ENCODE results near the gene RAB35. TPM values are rescaled to one million over a fixed set of nuclear protein-coding genes. Genes with fewer than 3 reads are reported as not detected.

The RAB35 gene
- total and polyA plus RNA-seq, 8 donors: 8.1 to 35.4 (median 16.5) TPM

DNA sequence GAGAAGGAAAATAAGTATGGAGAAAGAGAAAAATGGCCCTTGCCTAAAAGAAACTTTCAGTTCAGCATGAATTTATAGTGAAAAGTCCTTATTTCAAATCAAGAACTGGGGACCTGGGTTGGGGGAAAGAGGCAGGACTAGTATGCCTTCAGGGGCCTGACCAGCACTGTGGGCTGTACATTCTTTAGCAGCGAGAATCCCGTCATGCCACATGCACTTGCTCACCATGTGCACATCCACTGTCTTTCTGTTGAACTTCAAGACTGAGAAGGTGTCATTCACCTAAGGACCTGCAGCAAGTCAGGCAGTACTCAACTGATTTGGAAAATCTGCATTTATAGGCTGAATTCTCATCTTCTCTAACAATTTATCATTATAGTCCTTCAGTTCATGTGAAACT, 50.2 kb downstream of the RAB35 start:
- DNase-seq: no peak
- Histone ChIP-seq H3K27ac (peak overlapping the region in 1 of 5 donors; percentile 13), H3K4me1 (no peaks in the 10 kb centered on the region), H3K36me3 (peaks cover 0 to under 1% (median 0%) of the 10 kb centered on the region in 4 donors), H3K27me3 (no peaks in the 10 kb centered on the region), H3K4me3 (no peak overlapping the region), H3K9me3 (no peaks in the 10 kb centered on the region)
- 84 to 94% (median 90%) methylated on average over 2 of the region's 2 CpGs for WGBS, 5 donors
- intact Hi-C loops (cut with DNase I; ENCODE audit: low total_unique reads): no loop called here
- TF ChIP-seq POLR2A (IDR thresholded peaks at IDR 0.05): no peak
- TF ChIP-seq EP300 (IDR thresholded peaks at IDR 0.05): no peak
- TF ChIP-seq, protein P1, sequence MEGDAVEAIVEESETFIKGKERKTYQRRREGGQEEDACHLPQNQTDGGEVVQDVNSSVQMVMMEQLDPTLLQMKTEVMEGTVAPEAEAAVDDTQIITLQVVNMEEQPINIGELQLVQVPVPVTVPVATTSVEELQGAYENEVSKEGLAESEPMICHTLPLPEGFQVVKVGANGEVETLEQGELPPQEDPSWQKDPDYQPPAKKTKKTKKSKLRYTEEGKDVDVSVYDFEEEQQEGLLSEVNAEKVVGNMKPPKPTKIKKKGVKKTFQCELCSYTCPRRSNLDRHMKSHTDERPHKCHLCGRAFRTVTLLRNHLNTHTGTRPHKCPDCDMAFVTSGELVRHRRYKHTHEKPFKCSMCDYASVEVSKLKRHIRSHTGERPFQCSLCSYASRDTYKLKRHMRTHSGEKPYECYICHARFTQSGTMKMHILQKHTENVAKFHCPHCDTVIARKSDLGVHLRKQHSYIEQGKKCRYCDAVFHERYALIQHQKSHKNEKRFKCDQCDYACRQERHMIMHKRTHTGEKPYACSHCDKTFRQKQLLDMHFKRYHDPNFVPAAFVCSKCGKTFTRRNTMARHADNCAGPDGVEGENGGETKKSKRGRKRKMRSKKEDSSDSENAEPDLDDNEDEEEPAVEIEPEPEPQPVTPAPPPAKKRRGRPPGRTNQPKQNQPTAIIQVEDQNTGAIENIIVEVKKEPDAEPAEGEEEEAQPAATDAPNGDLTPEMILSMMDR (IDR thresholded peaks at IDR 0.05): no peak
- TF ChIP-seq POLR2AphosphoS5 (IDR thresholded peaks at IDR 0.05): no peak

- no peak for DNase-seq
- Histone ChIP-seq H3K4me3 (no peak overlapping the region), H3K4me1 (no peaks in the 10 kb centered on the region), H3K27ac (no peak overlapping the region), H3K9me3 (no peaks in the 10 kb centered on the region), H3K36me3 (no peaks in the 10 kb centered on the region), H3K27me3 (no peaks in the 10 kb centered on the region)
- intact Hi-C loops (cut with DNase I; ENCODE audit: low total_unique reads): no loop called here
- 74 to 96% (median 87%) methylated on average over 1 of the region's 1 CpG for WGBS, 5 donors
- no peak for TF ChIP-seq POLR2A (IDR thresholded peaks at IDR 0.05)
Measured at GRCh38 chr12:120065472-120065871, 51.1 kb downstream of the RAB35 start.

- H3K27me3 ChIP-seq: no peaks in the 10 kb centered on the region
- H3K27ac ChIP-seq: no peak overlapping the region
- no peaks in the 10 kb centered on the region for H3K9me3 ChIP-seq
- WGBS, 5 donors: 60 to 71% (median 65%) methylated on average over 16 of the region's 16 CpGs
- TF ChIP-seq POLR2AphosphoS5 (IDR thresholded peaks at IDR 0.05): no peak
- no peak for TF ChIP-seq POLR2A (IDR thresholded peaks at IDR 0.05)
- TF ChIP-seq, protein P1 (IDR thresholded peaks at IDR 0.05): no peak
- TF ChIP-seq EP300 (IDR thresholded peaks at IDR 0.05): no peak
- H3K36me3 ChIP-seq: no peaks in the 10 kb centered on the region
- H3K4me1 ChIP-seq: no peaks in the 10 kb centered on the region
- H3K4me3 ChIP-seq: no peak overlapping the region
- intact Hi-C loops (cut with DNase I; ENCODE audit: low total_unique reads): no loop called here
- DNase-seq: peak in 1 of 2 donors; percentile 20
Measured at GRCh38 chr12:120064054-120064940, 52.3 kb downstream of the RAB35 start.

DNA sequence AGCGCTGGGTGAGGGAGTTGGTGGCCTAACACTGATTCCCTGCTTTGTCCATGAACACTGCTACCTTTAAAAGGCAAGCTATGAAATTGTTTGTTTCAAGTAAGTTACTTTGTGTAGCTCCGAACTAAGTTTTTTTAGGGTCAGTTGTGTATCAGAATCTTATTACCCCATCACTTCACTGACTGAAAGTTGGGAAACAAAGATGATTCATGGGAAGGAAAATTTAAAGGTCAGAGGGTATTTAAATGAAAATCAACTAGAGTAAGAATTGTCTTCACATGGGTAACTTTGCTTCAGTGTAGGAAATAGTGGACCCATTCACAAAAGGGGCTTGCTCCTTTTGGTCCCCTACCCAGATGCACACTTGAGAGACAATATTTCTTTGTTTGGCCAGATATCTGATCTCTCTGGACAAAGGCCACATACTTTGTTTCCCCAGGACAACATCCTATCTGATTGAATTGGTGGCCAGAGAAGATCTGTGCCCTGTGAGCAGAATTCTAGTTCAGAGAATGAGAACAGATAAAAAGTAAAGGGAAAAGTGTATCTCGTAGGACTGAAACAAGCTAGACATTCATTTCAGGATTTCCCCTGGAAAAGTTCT, 53.5 kb downstream of the RAB35 start:
- intact Hi-C loops (cut with DNase I; ENCODE audit: low total_unique reads): no loop called here
- no peak for DNase-seq
- no peak for TF ChIP-seq POLR2A (IDR thresholded peaks at IDR 0.05)
- no peak for TF ChIP-seq POLR2AphosphoS5 (IDR thresholded peaks at IDR 0.05)
- TF ChIP-seq, protein P1 (IDR thresholded peaks at IDR 0.05): no peak
- no peak for TF ChIP-seq EP300 (IDR thresholded peaks at IDR 0.05)
- Histone ChIP-seq H3K27me3 (no peaks in the 10 kb centered on the region), H3K9me3 (no peaks in the 10 kb centered on the region), H3K4me3 (no peak overlapping the region), H3K4me1 (no peaks in the 10 kb centered on the region), H3K27ac (no peak overlapping the region), H3K36me3 (no peaks in the 10 kb centered on the region)
- WGBS, 5 donors: 84 to 94% (median 90%) methylated on average over 3 of the region's 3 CpGs

All from stomach (tissue), 9 donors.